OCI-LY7 (cell line): Measurements from ENCODE around the gene ZKSCAN7. TPM values are rescaled to one million over a fixed set of nuclear protein-coding genes. Genes with fewer than 3 reads are reported as not detected.

Experiments used
- BruUV-seq: library from RNA; stranded (reverse); fragments of 400-500 nt; replicated peaks from 2 replicates; lab custom pipeline; 2021; lab: Mats Ljungman, UMichigan
- CTCF ChIA-PET: fragments of 300-600 bp; sonication (Branson Sonifier 250); formaldehyde crosslinking; loops from one replicate; lab custom pipeline; 2022; ENCODE audit warnings: antibody characterized with exemption; ENCODE audit not compliant: unreplicated experiment; lab: Charles Lee
- POLR2A ChIA-PET: fragments of 300-600 bp; sonication (Branson Sonifier 250); formaldehyde crosslinking; loops from one replicate; lab custom pipeline; 2022; ENCODE audit warnings: antibody characterized with exemption; lab: Charles Lee
- DNase-seq: peaks from one replicate; pipeline ENCODE4 v3.0.0-alpha.2; 2015; ENCODE audit warnings: low spot score
- H2AFZ ChIP-seq: fragments of 200-600 bp; sonication (generic), shearing (Covaris generic); 2 replicates; pipeline ENCODE4 v1.6.1; 2014; ENCODE audit warnings: mild to moderate bottlenecking, antibody characterized with exemption, low read length, moderate library complexity
- H3K27ac ChIP-seq: fragments of 200-600 bp; sonication (generic); 2 replicates; pipeline ENCODE4 v1.5.1; 2014; ENCODE audit warnings: mixed run types, low read depth, mild to moderate bottlenecking, moderate library complexity, low read length, inconsistent platforms; ENCODE audit not compliant: poor library complexity, severe bottlenecking
- H3K36me3 ChIP-seq: fragments of 200-600 bp; sonication (generic); 2 replicates; pipeline ENCODE4 v1.6.1; 2014; ENCODE audit warnings: mild to moderate bottlenecking, antibody characterized with exemption, low read length, moderate library complexity, mixed read lengths; ENCODE audit not compliant: insufficient read depth
- H3K4me1 ChIP-seq: fragments of 200-600 bp; sonication (generic); 2 replicates; pipeline ENCODE4 v1.5.1; 2014; ENCODE audit warnings: mild to moderate bottlenecking, low read length; ENCODE audit not compliant: insufficient read depth, poor library complexity, severe bottlenecking
- H3K4me2 ChIP-seq: fragments of 200-600 bp; sonication (generic); 2 replicates; pipeline ENCODE4 v1.6.1; 2014; ENCODE audit warnings: mild to moderate bottlenecking, low read length
- H3K4me3 ChIP-seq: fragments of 200-600 bp; sonication (generic); 2 replicates; pipeline ENCODE4 v1.5.1; 2014; ENCODE audit warnings: mild to moderate bottlenecking, low read depth, low read length; ENCODE audit not compliant: poor library complexity, severe bottlenecking
- H3K79me2 ChIP-seq: fragments of 200-600 bp; sonication (generic); 2 replicates; pipeline ENCODE4 v1.6.1; 2016; ENCODE audit warnings: low read depth, mild to moderate bottlenecking, low read length, moderate library complexity, mixed read lengths; ENCODE audit not compliant: insufficient read depth
- H3K9me2 ChIP-seq: fragments of 200-600 bp; sonication (generic); 2 replicates; pipeline ENCODE4 v1.6.1; 2016; ENCODE audit warnings: mild to moderate bottlenecking, low read length, mixed read lengths; ENCODE audit not compliant: insufficient read depth
- H3K9me3 ChIP-seq: fragments of 200-600 bp; sonication (generic); 2 replicates; pipeline ENCODE4 v1.6.1; 2014; ENCODE audit warnings: mild to moderate bottlenecking, mixed run types, low read length, mixed read lengths
- H4K20me1 ChIP-seq: fragments of 200-600 bp; sonication (generic); 2 replicates; pipeline ENCODE4 v1.6.1; 2014; ENCODE audit warnings: mild to moderate bottlenecking, antibody characterized with exemption, low read length, moderate library complexity, mixed read lengths; ENCODE audit not compliant: insufficient read depth
- EZH2phosphoT487 ChIP-seq: fragments of 200-600 bp; sonication (generic); IDR thresholded peaks from 2 replicates; pipeline ENCODE4 v1.6.1; 2018; ENCODE audit warnings: low read depth, borderline replicate concordance, mild to moderate bottlenecking, mixed run types, antibody characterized with exemption, low read length, moderate library complexity, mixed read lengths
- intact Hi-C: fragments of 100-400 bp; cut with micrococcal nuclease; formaldehyde crosslinking; loops from one replicate; pipeline ENCODE4 v1.10.0; 2022; ENCODE audit not compliant: unreplicated experiment
- total RNA-seq, 2 experiments: library from RNA; depleted of rRNA in 1 of 2; stranded (reverse); fragments of >200 nt in 1 of 2; shearing (Covaris generic) in 1 of 2; gene quantifications; 2 replicates each; pipeline ENCODE4 v1.2.3, GENCODE V29; 2014 to 2022
- TF ChIP-seq, protein P1 (sequence below): fragments of 200-600 bp; sonication (generic); conservative IDR thresholded peaks from 2 replicates; pipeline ENCODE4 v1.5.1; 2014; ENCODE audit warnings: mild to moderate bottlenecking, antibody characterized with exemption, low read length, moderate library complexity, mixed read lengths

The ZKSCAN7 gene
- total RNA-seq, 2 experiments from 2014 or later = not detected

DNA sequence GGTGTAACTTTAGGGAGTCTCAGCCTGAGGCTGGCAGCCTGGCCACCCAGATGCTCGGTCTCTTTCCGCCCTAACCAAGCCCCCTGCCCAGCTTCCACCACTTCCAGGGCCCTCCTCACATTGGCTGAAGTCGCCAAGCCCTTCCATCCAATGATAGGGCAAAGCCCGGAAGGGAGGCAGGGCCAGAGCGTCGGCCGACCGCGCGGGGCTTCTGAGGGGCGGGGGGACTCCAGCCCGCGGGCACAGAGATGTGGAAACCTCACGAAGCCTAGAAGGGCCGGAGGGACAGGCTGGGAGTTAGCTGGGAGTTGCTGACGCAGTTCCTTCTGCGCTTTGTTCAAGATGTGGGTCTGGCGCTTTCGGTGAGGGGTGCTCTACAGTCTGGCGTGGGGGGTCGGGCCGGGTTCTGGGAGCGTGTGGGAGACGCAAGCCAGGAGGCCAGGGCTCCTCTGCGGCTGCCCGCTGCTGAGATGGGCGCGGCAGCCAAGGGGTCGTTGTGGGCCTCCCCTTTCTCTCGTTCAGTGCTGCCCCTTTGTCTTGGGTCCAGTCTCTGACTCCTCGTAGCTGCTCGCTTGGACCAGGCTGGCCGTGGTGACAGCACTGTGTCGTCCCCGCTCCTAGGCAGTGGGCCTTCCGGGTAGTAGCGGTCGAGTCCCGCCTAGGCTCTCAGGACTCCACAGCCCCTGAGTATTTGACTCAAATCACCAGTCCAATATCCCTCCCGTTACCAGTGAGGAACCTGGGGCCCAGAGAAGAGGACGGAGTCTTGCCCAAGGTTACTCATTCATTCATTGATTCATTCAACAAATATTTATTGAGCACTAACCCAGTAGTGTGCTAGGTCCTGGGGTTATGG, 29.9 kb downstream of the ZKSCAN7 start, which contains the start of gene ZNF660:
ZNF660 (plus strand) TSS at position 319 of the 856 bp plus-strand sequence. CDS start 9,230 bp downstream, outside the sequence.
- DNase-seq = no peak
- no peaks in the 10 kb centered on the region for H3K79me2 ChIP-seq
- H3K9me3 ChIP-seq = no peaks in the 10 kb centered on the region
- POLR2A ChIA-PET = interaction anchor here (0.6 kb wide), 1 partner anchor 1032 kb away, joined by 3 read pairs; no protein-coding TSS in a partner anchor
- H4K20me1 ChIP-seq = no peaks in the 10 kb centered on the region
- no peak for TF ChIP-seq EZH2phosphoT487
- TF ChIP-seq, protein P1, sequence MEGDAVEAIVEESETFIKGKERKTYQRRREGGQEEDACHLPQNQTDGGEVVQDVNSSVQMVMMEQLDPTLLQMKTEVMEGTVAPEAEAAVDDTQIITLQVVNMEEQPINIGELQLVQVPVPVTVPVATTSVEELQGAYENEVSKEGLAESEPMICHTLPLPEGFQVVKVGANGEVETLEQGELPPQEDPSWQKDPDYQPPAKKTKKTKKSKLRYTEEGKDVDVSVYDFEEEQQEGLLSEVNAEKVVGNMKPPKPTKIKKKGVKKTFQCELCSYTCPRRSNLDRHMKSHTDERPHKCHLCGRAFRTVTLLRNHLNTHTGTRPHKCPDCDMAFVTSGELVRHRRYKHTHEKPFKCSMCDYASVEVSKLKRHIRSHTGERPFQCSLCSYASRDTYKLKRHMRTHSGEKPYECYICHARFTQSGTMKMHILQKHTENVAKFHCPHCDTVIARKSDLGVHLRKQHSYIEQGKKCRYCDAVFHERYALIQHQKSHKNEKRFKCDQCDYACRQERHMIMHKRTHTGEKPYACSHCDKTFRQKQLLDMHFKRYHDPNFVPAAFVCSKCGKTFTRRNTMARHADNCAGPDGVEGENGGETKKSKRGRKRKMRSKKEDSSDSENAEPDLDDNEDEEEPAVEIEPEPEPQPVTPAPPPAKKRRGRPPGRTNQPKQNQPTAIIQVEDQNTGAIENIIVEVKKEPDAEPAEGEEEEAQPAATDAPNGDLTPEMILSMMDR = no peak
- no TSS peak for BruUV-seq
- intact Hi-C loops = no loop called here
- H3K27ac ChIP-seq = no peak within 1 kb of the TSS
- H3K36me3 ChIP-seq = no peaks in the 10 kb centered on the region
- no peak within 1 kb of the TSS for H3K4me2 ChIP-seq
- CTCF ChIA-PET = no interaction called here
- no peak within 1 kb of the TSS for H2AFZ ChIP-seq
- H3K4me3 ChIP-seq = no peak within 1 kb of the TSS
- H3K9me2 ChIP-seq = no peaks in the 10 kb centered on the region
- H3K4me1 ChIP-seq = no peaks in the 10 kb centered on the region

DNA sequence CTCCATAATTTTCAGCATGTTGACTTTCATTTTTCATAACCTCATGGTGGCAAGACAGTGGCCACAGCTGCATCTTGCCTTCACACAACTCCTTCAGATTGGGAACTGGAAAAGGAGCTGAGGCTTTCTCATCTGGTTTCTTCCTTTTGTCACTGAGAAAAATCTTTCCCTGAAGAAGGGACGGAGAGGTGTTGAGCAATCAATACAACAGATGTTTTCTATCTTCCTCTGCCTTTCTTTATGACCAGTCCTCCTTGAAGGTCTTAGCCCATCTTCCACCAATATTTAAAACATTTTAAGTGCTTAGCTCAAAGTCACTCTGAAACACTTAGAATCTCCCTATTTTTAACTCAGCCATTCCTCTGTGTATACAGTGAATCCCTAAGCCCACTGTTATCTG, 41.6 kb downstream of the ZKSCAN7 start:
- H3K9me3 ChIP-seq = no peaks in the 10 kb centered on the region
- no peaks in the 10 kb centered on the region for H3K4me1 ChIP-seq
- no peak overlapping the region for H3K27ac ChIP-seq
- TF ChIP-seq, protein P1 = no peak
- TF ChIP-seq EZH2phosphoT487 = no peak
- no peaks in the 10 kb centered on the region for H3K79me2 ChIP-seq
- intact Hi-C loops = no loop called here
- no peak overlapping the region for H2AFZ ChIP-seq
- H3K9me2 ChIP-seq = no peaks in the 10 kb centered on the region
- POLR2A ChIA-PET = interaction anchor here (0.5 to 0.9 kb wide), 3 partner anchors 85 to 685 kb away, joined by 3 read pairs; no protein-coding TSS in a partner anchor
- BruUV-seq = no TSS peak
- H3K36me3 ChIP-seq = no peaks in the 10 kb centered on the region
- CTCF ChIA-PET = no interaction called here
- H4K20me1 ChIP-seq = no peaks in the 10 kb centered on the region
- H3K4me2 ChIP-seq = no peak overlapping the region
- H3K4me3 ChIP-seq = no peak overlapping the region
- no peak for DNase-seq

DNA sequence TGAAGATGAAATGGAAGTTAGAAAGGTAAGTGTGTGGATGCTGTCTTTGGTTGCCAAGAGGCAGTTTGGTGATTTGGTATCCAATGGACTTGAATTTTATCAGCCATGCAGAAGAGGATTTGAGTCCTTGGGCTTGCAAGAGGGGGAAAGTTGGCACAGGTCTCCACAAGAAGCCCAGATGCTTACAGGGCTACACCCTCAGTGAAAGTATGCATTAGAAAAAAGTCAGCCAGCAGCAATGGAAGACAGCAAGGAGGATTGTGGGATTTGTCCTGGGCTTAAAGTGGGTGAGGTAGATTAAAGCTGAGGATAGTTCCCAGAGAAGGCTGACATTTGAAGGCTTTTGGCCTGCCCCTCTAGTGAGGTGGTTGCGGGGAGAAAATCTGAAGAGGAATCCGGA, 46.8 kb downstream of the ZKSCAN7 start:
- H3K36me3 ChIP-seq = no peaks in the 10 kb centered on the region
- no TSS peak for BruUV-seq
- H4K20me1 ChIP-seq = no peaks in the 10 kb centered on the region
- no peaks in the 10 kb centered on the region for H3K9me3 ChIP-seq
- no peak overlapping the region for H3K4me2 ChIP-seq
- no peaks in the 10 kb centered on the region for H3K4me1 ChIP-seq
- POLR2A ChIA-PET = no interaction called here
- H3K79me2 ChIP-seq = no peaks in the 10 kb centered on the region
- H2AFZ ChIP-seq = no peak overlapping the region
- CTCF ChIA-PET = no interaction called here
- DNase-seq = no peak
- TF ChIP-seq EZH2phosphoT487 = no peak
- TF ChIP-seq, protein P1 = no peak
- intact Hi-C loops = no loop called here
- no peak overlapping the region for H3K27ac ChIP-seq
- H3K9me2 ChIP-seq = no peaks in the 10 kb centered on the region
- H3K4me3 ChIP-seq = no peak overlapping the region
